ENCODE measurements around the gene ZNF536.

GRCh38 chr19:30369833-30370232, 2.4 kb upstream of the ZNF536 start:
- TF ChIP-seq CTCF (IDR thresholded peaks at IDR 0.05; ENCODE audit: extremely low read depth in 1 of 2, insufficient read depth in 1 of 2, low read depth in 1 of 2, low read length in 2 of 2) (no peak), POLR2AphosphoS5 (IDR thresholded peaks at IDR 0.05; ENCODE audit: insufficient read depth, low read depth, low read length) (no peak), EZH2 (IDR thresholded peaks at IDR 0.05; ENCODE audit: borderline replicate concordance, low read depth, low read length, severe bottlenecking) (no peak), POLR2A (IDR thresholded peaks at IDR 0.05; ENCODE audit: low read depth, low read length) (no peak), MAX (IDR thresholded peaks at IDR 0.05; ENCODE audit: insufficient read depth, insufficient read length) (no peak)
